ENCODE measurements around the gene DOK6.

GRCh38 chr18:69677595-69677994, 276.9 kb downstream of the DOK6 start:
- TF ChIP-seq CHD2 (IDR thresholded peaks at IDR 0.05; ENCODE audit: low read depth, low read length) (no peak), MYC (IDR thresholded peaks at IDR 0.05; ENCODE audit: low read depth, low read length) (no peak), MYC (CRISPR knock-in tag; IDR thresholded peaks at IDR 0.05; ENCODE audit: borderline replicate concordance, low read depth) (no peak), TEAD4 (IDR thresholded peaks at IDR 0.05; ENCODE audit: low read length) (no peak), TEAD4 (CRISPR knock-in tag; IDR thresholded peaks at IDR 0.05; ENCODE audit: borderline replicate concordance) (no peak)
